ENCODE results near the gene ZNF728.

- TF ChIP-seq, protein P1, sequence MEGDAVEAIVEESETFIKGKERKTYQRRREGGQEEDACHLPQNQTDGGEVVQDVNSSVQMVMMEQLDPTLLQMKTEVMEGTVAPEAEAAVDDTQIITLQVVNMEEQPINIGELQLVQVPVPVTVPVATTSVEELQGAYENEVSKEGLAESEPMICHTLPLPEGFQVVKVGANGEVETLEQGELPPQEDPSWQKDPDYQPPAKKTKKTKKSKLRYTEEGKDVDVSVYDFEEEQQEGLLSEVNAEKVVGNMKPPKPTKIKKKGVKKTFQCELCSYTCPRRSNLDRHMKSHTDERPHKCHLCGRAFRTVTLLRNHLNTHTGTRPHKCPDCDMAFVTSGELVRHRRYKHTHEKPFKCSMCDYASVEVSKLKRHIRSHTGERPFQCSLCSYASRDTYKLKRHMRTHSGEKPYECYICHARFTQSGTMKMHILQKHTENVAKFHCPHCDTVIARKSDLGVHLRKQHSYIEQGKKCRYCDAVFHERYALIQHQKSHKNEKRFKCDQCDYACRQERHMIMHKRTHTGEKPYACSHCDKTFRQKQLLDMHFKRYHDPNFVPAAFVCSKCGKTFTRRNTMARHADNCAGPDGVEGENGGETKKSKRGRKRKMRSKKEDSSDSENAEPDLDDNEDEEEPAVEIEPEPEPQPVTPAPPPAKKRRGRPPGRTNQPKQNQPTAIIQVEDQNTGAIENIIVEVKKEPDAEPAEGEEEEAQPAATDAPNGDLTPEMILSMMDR (IDR thresholded peaks at IDR 0.05) = no peak
- TF ChIP-seq JUN (CRISPR knock-in tag; IDR thresholded peaks at IDR 0.05) (no peak), KAT7 (CRISPR knock-in tag; IDR thresholded peaks at IDR 0.05; ENCODE audit: borderline replicate concordance) (no peak), ATF1 (CRISPR knock-in tag; IDR thresholded peaks at IDR 0.05) (no peak), TCF7 (CRISPR knock-in tag; IDR thresholded peaks at IDR 0.05; ENCODE audit: low read depth) (no peak), ZNF121 (CRISPR knock-in tag; IDR thresholded peaks at IDR 0.05) (no peak), USF2 (CRISPR knock-in tag; IDR thresholded peaks at IDR 0.05) (no peak)
- TF ChIP-seq, protein P2, sequence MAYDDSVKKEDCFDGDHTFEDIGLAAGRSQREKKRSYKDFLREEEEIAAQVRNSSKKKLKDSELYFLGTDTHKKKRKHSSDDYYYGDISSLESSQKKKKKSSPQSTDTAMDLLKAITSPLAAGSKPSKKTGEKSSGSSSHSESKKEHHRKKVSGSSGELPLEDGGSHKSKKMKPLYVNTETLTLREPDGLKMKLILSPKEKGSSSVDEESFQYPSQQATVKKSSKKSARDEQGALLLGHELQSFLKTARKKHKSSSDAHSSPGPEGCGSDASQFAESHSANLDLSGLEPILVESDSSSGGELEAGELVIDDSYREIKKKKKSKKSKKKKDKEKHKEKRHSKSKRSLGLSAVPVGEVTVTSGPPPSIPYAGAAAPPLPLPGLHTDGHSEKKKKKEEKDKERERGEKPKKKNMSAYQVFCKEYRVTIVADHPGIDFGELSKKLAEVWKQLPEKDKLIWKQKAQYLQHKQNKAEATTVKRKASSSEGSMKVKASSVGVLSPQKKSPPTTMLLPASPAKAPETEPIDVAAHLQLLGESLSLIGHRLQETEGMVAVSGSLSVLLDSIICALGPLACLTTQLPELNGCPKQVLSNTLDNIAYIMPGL (CRISPR knock-in tag; IDR thresholded peaks at IDR 0.05) = no peak
- TF ChIP-seq, protein P3, sequence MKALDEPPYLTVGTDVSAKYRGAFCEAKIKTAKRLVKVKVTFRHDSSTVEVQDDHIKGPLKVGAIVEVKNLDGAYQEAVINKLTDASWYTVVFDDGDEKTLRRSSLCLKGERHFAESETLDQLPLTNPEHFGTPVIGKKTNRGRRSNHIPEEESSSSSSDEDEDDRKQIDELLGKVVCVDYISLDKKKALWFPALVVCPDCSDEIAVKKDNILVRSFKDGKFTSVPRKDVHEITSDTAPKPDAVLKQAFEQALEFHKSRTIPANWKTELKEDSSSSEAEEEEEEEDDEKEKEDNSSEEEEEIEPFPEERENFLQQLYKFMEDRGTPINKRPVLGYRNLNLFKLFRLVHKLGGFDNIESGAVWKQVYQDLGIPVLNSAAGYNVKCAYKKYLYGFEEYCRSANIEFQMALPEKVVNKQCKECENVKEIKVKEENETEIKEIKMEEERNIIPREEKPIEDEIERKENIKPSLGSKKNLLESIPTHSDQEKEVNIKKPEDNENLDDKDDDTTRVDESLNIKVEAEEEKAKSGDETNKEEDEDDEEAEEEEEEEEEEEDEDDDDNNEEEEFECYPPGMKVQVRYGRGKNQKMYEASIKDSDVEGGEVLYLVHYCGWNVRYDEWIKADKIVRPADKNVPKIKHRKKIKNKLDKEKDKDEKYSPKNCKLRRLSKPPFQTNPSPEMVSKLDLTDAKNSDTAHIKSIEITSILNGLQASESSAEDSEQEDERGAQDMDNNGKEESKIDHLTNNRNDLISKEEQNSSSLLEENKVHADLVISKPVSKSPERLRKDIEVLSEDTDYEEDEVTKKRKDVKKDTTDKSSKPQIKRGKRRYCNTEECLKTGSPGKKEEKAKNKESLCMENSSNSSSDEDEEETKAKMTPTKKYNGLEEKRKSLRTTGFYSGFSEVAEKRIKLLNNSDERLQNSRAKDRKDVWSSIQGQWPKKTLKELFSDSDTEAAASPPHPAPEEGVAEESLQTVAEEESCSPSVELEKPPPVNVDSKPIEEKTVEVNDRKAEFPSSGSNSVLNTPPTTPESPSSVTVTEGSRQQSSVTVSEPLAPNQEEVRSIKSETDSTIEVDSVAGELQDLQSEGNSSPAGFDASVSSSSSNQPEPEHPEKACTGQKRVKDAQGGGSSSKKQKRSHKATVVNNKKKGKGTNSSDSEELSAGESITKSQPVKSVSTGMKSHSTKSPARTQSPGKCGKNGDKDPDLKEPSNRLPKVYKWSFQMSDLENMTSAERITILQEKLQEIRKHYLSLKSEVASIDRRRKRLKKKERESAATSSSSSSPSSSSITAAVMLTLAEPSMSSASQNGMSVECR (CRISPR knock-in tag; IDR thresholded peaks at IDR 0.05; ENCODE audit: borderline replicate concordance) = no peak
- TF ChIP-seq, protein P4, sequence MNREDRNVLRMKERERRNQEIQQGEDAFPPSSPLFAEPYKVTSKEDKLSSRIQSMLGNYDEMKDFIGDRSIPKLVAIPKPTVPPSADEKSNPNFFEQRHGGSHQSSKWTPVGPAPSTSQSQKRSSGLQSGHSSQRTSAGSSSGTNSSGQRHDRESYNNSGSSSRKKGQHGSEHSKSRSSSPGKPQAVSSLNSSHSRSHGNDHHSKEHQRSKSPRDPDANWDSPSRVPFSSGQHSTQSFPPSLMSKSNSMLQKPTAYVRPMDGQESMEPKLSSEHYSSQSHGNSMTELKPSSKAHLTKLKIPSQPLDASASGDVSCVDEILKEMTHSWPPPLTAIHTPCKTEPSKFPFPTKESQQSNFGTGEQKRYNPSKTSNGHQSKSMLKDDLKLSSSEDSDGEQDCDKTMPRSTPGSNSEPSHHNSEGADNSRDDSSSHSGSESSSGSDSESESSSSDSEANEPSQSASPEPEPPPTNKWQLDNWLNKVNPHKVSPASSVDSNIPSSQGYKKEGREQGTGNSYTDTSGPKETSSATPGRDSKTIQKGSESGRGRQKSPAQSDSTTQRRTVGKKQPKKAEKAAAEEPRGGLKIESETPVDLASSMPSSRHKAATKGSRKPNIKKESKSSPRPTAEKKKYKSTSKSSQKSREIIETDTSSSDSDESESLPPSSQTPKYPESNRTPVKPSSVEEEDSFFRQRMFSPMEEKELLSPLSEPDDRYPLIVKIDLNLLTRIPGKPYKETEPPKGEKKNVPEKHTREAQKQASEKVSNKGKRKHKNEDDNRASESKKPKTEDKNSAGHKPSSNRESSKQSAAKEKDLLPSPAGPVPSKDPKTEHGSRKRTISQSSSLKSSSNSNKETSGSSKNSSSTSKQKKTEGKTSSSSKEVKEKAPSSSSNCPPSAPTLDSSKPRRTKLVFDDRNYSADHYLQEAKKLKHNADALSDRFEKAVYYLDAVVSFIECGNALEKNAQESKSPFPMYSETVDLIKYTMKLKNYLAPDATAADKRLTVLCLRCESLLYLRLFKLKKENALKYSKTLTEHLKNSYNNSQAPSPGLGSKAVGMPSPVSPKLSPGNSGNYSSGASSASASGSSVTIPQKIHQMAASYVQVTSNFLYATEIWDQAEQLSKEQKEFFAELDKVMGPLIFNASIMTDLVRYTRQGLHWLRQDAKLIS (CRISPR knock-in tag; IDR thresholded peaks at IDR 0.05; ENCODE audit: borderline replicate concordance) = no peak
- TF ChIP-seq, protein P5, sequence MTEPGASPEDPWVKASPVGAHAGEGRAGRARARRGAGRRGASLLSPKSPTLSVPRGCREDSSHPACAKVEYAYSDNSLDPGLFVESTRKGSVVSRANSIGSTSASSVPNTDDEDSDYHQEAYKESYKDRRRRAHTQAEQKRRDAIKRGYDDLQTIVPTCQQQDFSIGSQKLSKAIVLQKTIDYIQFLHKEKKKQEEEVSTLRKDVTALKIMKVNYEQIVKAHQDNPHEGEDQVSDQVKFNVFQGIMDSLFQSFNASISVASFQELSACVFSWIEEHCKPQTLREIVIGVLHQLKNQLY (CRISPR knock-in tag; IDR thresholded peaks at IDR 0.05) = no peak
- TF ChIP-seq, protein P6, sequence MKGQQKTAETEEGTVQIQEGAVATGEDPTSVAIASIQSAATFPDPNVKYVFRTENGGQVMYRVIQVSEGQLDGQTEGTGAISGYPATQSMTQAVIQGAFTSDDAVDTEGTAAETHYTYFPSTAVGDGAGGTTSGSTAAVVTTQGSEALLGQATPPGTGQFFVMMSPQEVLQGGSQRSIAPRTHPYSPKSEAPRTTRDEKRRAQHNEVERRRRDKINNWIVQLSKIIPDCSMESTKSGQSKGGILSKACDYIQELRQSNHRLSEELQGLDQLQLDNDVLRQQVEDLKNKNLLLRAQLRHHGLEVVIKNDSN (CRISPR knock-in tag; IDR thresholded peaks at IDR 0.05) = no peak
Observed at GRCh38 chr19:23002690-23003422, at the start of gene ZNF728.
